ENCODE measurements around the gene MACC1.

Gene MACC1, protein sequence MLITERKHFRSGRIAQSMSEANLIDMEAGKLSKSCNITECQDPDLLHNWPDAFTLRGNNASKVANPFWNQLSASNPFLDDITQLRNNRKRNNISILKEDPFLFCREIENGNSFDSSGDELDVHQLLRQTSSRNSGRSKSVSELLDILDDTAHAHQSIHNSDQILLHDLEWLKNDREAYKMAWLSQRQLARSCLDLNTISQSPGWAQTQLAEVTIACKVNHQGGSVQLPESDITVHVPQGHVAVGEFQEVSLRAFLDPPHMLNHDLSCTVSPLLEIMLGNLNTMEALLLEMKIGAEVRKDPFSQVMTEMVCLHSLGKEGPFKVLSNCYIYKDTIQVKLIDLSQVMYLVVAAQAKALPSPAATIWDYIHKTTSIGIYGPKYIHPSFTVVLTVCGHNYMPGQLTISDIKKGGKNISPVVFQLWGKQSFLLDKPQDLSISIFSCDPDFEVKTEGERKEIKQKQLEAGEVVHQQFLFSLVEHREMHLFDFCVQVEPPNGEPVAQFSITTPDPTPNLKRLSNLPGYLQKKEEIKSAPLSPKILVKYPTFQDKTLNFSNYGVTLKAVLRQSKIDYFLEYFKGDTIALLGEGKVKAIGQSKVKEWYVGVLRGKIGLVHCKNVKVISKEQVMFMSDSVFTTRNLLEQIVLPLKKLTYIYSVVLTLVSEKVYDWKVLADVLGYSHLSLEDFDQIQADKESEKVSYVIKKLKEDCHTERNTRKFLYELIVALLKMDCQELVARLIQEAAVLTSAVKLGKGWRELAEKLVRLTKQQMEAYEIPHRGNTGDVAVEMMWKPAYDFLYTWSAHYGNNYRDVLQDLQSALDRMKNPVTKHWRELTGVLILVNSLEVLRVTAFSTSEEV

DNA sequence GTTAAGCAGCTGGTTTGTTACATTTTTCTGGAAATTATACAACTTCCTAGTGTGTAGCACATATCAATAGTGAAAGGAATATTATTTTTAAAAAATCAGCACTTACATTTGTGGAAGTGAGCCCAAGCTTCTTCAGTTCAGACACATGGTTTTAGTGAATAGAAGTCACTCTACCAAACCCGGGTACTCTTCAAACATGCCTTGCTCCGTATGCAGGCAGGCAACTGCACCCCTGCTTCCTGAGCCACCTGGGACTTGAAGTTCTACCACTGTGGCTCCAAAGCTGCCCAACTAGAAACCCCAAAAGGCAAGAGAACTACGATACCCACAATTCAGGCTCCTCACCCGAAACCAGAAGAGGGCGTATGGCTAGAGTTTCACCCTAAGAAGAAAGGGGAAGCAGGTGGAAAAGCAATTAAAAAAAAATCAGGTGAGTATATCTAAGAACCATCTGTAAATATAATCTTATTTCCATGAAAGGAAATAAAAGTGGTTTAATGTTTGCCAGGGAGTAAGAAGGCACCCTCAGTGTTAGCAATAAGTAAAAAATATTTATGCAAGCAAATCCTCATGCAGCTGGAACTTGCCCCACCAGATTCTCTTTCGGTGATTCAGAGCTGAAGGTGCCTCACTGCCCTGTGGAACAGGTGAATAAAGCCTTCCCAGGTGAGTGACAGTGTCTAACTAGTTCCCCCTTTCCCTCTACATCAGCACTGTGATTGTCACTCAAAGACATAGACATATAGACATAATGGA lies at the start of gene MACC1:
Gene MACC1 (minus strand): TSS at position 192 of the 756 bp plus-strand sequence. CDS start 55,522 bp downstream, outside the sequence.
- no peak for DNase-seq (ENCODE audit: low read depth)

DNA sequence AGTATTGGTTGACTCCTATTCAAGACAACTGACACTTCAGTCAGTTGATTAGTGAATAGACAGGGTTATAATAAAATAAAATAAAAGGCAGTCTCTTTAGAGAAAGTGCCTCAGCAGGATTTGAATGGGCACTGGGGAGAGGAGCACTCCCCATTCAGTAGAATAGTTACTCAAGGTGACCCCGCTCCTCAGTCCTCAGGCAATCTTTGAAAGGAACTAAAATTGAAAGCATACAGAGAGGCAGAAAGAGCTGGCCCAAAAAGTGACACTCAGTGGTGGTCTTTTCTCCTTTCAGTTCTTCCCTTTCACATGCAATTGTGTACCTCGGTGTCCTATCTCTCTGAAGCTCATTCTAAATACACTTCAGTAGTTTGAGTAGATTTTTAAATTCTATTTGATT lies 47.4 kb upstream of the MACC1 start:
- DNase-seq (ENCODE audit: low read depth), result no peak

DNA sequence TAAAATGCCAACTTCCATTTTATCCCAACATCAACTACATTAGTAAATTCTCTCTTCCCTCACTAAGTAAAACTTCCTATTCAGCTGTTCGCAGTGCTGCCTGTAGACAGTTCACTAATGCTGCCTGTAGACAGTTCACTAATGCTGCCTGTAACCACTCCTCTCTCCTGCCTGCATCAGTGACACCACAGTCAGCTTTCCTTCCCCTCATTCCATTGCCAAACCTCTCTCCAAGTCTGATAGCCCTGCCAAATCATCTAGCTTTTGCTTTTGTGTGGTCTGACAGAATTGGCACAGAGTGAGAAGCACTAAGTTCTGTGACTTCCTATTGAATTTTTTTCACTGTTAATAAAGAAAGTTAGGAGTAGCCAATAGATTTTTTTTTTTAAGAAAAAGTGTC lies 43.0 kb upstream of the MACC1 start:
- DNase-seq (ENCODE audit: low read depth), result no peak

DNA sequence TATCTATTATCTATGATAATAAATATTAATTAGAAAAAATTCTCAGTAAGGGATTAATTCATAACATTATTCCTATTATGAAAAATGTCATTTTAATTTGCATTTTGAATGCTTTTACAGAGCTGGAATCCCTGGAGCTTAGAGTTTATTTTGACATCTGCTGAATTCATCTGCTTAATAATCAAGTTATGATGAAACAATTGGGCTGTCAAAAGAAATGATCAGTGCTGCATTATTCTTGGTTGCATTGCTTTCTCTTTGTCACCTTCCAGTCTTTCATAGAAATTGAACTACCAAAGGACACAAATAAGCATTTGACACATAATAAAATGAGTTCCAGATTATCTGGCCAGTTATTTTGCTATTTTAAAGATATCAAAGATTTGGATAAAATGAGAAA lies 40.0 kb upstream of the MACC1 start:
- no peak for DNase-seq (ENCODE audit: low read depth)

DNA sequence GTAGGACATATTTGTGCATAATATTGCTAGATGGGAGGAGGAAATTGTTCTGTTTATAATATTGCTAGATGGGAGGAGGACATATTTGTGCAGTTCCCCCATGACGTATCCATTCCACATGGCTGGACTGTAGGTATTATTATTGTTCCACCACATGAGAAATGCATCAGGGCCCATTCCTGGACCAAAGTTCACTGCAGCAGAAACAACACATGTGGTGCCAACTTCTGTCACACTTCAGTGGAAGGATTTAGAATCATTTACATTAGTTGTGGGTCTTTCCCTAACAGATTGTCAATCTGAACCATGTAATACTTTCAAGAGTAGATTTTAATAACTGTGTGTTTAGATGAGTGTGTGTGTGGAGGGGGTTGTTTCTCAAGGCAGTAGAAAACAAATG lies 32.7 kb upstream of the MACC1 start:
- DNase-seq (ENCODE audit: low read depth), result no peak

DNA sequence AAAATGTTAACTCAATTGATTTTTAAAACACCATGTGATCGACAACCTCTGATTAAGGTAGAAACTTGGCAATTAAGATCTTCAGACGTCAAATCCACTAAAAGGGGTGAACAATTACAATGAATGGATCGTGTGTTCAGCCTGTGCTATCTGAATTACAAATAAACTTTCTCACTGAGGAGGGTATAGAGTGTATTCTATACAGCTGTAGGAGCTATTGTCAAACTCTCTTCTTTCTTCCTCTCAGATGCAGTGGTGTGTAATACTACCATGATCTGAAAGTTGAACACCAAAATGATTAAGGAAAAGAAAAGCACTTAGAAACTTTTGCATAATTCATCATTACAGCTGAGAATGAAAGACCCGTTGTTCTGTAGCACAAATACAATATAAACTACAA lies 32.2 kb upstream of the MACC1 start:
- no peak for DNase-seq (ENCODE audit: low read depth)

DNA sequence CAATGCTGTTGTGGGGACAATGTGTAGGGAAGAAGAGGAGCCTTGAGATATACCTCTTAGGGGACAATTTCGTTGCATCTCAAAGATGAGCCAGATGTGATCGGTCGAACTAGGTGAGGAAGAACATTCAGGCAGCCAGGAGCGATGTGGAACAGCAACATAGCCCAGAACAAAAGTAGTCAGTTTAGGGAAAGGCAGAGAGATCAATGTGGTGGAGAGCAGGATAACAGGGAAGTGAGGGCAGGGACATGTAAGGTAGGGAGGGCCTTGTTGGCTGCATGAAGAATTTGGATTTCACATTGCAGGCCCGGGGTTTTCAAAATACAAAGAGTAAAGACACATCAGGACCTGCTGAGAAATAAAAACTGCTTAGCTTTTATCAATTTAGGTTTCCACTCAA lies 29.1 kb upstream of the MACC1 start:
- DNase-seq (ENCODE audit: low read depth), result no peak

DNA sequence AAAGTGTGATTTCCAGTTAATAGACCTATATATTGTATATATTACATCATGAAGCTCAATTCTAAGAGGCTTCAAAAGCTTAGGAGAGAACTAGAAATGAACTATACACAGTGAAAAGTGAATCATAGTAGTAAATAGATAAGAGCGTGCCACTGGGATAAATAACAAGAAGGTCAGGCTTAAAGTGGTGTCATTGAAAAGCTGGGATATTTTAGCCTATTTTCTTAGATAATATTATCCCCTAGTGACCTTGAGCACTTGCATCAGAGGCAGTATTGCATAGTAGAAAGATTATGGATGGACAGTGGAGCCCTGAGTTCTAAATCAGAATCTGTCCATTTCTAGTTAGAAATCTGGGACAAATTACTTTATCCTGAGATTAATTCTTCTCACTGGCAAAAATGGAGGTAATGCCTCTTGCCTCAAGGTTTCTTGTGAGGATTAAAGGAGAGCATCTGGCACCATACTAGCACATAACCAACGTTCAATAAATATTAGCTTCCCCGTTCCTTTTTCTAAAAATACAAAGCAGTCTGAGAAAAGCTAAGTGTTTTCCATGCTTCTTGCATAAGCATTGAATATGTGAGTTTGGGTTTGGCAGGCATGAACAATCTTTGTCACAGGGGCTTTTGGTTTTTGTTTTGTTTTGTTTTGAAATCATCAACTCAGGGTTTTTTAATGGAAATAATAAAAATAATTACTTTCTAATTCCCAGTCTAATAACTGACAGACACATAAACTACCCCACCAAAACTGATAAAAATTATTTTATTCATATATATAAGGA lies 27.3 kb upstream of the MACC1 start:
- no peak for DNase-seq (ENCODE audit: low read depth)

DNA sequence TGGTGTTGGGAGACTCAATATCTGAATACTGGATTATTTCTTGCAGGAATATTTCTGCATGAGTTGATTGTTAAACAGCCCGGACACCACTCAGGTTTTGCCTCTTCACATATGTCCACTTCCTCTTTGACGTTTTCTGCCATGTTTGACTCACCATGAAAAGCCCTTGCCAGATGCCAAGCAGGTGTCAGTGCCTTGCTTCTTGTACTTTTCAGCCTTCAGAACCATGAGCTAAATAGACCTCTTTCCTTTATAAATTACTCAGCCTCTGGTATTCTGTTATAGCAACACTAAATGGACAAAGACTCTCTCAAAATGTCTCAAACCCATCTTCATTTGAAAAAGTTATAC lies 24.7 kb upstream of the MACC1 start:
- no peak for DNase-seq (ENCODE audit: low read depth)

DNA sequence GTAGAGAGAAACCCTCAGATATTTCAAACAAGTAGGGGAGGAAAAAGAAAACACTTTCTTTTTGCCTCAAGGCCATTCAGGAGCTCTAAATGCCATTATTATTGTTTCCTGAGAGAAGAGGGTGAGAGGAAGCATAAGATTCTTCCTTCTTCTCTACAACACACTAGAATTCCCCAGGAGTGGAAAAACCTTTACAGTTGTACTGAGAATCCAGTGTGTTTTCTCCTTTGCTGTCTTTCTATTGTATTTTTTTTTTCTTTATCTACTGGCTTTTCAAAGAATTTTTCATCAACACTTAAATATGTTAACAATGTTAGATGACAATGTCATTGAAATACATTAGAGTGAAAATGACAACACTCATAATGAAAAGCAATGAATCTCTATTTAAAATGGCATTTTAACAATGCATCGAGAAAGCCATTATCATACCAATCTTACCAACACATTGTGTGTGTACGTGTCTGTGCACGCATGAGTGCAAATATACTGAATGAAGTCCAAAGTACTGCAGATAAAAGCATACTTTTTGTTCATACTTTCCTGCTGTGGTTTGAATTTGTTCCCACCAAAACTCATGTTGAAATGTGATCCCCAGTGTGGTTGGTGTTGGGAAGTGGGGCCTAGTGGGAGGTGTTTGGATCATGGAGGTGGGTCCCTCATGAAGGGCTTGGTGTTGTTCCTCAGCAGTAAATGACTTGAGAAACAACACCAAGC lies 24.2 kb upstream of the MACC1 start:
- DNase-seq (ENCODE audit: low read depth), result no peak

DNA sequence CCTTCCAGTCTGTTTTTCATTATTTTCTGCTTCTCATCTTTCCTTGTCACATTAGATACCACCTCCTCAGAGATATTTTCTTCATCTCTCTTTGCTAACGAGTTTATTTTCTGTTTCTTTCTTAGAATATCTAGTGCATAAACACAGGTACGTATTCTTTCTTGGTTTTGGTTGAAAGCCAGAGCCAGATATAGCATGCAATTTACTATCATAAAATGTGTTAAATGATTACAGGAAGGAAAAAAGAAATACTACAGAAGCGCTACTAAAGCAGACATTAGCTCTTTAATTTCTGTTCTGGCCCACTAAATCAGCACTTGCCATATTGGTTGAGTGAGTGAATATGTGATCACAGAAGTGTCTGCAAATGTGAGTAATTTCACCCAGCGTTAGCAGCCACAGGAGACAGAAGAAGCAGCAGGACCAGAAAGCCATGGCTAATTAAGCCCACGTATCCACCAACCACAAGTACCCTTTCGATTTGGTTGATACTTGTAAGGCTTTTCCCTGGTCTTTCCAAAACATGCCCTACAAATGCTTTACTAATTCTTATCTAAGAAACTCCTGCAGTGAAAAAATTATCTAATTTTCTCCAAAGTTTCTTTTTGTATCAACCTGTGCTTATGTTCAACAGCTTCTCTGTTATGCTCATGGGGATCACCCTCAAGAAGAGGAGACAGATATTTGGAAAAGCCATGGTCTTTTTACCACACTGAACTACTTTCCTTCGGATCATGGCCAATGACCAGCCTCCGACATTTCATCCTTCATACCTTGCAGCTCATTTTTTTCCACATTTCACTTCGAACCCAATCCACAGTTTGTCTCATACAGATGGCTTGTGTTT lies 23.1 kb upstream of the MACC1 start:
- no peak for DNase-seq (ENCODE audit: low read depth)

DNA sequence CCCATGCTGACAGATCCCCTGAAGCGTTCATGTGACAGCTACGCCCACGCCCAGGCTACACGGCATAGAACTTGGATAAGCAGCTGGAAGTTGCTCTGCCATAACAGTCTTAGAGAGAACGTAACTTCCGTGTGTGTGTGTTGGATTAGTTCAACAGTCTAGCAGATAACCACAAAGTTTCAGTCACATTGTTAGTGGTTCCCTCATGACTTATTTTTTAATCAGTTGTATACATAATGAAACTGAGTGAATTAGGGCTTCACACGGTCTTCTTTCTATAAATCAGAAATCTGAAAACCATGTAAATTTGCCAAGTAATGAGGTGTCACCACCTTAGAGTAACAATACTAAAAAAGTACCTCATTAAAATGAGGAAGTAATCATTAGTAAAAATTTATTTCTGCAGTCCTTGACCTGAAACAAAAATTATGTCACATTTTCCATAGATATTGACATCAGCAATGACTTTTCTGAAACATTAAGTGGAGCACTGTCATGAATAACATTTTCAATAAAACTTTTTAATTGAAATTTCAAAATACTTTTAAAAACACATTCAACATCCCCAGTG lies 21.7 kb upstream of the MACC1 start:
- DNase-seq (ENCODE audit: low read depth), result no peak

DNA sequence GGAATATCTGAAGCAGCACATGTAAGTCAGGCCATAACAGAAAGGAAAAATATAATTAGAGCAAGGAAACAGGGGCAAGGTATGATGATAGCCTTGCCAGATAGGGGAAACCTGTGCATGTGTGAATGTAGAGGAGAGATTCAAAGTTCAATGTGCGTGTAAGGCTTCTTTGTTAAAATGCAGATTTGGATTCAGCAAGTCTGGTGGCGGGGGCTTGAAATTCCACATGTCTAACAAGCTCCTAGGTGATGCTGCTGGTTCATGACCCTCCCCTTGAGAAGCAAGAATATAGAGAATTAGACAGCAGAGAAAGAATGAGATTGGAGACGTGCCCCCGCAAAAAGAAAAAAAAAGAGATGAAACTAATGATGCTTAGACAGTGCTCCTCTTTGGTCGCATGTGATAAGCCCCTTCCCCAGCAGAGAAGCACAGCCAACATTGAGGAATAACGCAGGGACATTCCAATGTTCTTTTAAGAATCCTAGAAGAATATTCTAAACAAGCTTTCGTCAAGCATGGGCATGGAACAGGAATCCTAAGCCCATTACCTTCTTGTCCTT lies 21.1 kb upstream of the MACC1 start:
- DNase-seq (ENCODE audit: low read depth), result no peak

DNA sequence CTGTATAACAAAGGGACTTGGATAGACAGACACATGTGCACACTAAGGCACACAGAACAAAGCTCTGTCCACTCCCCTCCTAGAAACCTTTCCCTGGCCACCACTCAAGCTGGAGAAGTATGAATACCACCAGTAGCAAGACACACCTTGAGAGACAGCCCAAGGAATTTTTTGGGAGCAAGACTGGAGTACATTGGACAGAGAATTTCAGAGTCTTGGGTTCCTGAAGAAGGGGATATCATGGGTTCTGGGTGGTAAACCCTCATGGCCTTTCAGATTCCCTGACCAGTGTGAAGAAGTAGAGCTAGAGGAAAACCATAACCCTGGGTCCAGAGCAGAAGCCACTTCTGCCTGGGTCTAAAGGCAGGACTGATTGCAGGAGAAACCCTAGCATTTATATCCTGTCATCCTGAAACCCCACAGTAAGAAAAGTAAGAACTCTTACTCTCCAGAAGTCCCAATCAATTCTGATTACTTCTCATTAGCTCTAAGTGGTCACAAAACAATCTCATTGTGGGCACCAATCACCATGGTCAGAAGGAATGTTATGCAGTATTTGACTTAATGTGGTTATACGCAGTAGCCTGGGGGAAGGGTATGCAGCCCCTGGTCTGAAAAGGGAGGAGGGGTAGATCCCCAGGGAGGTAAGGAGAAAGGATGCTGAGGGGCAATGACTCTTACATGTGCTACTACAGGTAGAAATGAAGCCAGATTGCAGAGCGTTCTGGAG lies 20.4 kb upstream of the MACC1 start:
- no peak for DNase-seq (ENCODE audit: low read depth)

DNA sequence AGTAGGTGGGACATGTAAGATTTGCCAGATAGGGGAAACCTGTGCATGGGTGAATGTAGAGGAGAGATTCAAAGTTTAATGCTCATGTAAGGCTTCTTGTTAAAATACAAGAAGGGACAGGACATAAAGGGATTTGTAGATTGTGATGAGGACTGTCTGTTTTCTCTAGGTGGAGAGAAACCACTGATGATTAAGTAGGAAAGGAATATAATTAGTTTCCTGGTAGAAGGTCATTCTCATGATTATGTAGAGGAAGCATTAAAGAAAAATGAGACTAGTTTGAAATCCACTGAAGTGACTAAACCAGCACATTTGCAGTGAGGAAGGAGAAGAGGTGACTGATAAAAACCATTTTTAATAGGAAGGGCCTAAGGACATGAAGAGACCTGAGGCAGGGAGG lies 19.6 kb upstream of the MACC1 start:
- DNase-seq (ENCODE audit: low read depth), result no peak

DNA sequence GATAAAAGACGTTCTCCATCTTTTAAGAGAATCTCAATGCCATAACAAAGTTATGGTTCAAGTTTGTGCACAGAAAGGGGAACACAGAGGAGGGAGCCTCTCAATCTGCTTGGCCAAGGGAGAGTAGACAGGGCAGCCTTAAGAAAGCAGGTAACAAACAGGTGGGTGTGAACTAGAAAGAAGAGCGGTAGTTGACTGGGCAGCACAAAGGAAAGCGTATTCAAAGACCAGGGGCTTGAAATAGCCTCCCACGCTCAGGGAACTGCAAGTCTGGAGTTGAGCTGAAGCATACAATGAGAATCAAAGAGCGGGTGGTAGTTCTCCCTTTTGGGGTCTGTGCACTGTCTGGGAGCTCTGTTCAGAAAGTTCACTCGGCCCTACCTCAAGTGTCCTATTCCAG lies 18.9 kb upstream of the MACC1 start:
- no peak for DNase-seq (ENCODE audit: low read depth)

DNA sequence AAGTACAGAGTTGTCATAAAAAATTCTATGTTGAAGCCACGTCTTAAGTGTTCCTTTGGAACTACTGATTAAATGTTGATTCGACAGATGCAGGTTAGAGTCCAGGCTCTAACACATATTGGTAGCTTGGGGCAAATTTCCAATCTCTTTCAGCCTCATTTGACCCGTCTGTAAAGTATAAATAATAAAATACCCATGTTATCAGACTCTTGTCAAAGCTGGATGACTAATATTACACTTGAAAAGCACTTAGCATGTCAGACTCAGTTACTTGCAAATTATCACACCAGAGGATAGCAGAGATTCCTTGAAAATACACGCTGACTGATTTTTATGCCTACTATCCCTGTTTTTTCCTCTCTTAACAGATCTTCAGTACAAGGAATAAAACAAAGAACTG lies 18.1 kb upstream of the MACC1 start:
- DNase-seq (ENCODE audit: low read depth), result no peak

DNA sequence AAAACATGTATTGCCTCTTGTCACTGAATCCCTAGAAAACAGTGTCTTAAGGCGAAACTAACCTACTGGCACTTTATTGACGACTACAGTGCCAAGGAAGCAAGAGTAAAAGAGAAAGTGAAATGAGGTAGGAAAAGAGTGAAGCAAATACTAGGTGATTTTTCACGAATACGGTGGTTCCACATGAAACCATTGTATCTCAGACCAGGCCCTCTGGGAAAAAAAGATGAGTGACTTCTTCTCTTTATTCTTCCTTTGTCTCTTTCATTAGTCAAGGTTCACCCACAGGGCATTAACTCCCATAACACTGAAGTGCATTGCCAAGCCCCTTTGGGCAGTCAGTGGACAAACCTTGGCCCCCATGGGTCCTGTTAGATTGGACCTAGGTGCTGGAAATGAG lies 16.2 kb upstream of the MACC1 start:
- no peak for DNase-seq (ENCODE audit: low read depth)

DNA sequence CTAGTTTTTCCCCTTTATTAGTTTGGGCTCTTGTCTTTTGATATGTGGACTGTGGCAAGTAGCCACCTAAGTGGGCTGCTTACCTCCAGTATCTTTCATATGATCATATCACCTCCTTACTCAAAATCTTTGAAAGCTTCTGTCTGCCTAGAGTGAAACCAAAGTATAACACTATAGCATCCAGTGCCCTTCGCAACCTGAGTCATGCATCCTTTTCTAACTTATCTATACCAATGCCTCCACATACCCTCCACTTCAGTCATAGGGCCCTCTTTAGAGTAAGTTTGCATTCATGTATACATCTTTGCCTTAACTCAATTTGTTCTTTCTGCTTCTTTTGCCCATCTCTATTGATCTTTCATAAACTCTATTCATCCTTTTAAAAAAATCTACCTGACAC lies 15.7 kb upstream of the MACC1 start:
- DNase-seq (ENCODE audit: low read depth), result no peak
